ENCODE data around the gene ACACA. TPM values are rescaled to one million over a fixed set of nuclear protein-coding genes. Genes with fewer than 3 reads are reported as not detected.

ACACA gene
- total and polyA plus RNA-seq, 2 donors (not counting 3 experiments of a cell fraction or from before 2014, with no cell fraction given), result 55.3 to 124 TPM

- ChIA-PET POLR2A (no interaction called here), CTCF (interaction anchor here (1.1 to 1.4 kb wide), 2 partner anchors 17 to 439 kb away, joined by 5 to 7 read pairs; no protein-coding TSS in a partner anchor)
- Histone ChIP-seq H3K9me1 (replicated peaks; ENCODE audit: control insufficient read depth, extremely low read depth, insufficient read depth, low read length) (no peaks in the 10 kb centered on the region), H3K4me2 (ENCODE audit: insufficient read depth, low read length) (no peak overlapping the region), H3K27me3 (ENCODE audit: control insufficient read depth in 2 of 2, insufficient read depth in 2 of 2, low read length in 2 of 2) (peaks cover 16 to 26% of the 10 kb centered on the region in 2 experiments), H4K20me1 (replicated peaks; ENCODE audit: control insufficient read depth, extremely low read depth, insufficient read depth, low read length) (no peaks in the 10 kb centered on the region), H3K4me3 (replicated peaks in 1 of 3; ENCODE audit: insufficient read depth in 1 of 3, low read depth in 1 of 3, low read length in 3 of 3) (no peak overlapping the region), H3K36me3 (ENCODE audit: control insufficient read depth in 2 of 2, extremely low read depth in 1 of 2, insufficient read depth in 2 of 2, low read length in 2 of 2) (no peaks in the 10 kb centered on the region), H3K4me1 (ENCODE audit: control insufficient read depth, extremely low read depth, insufficient read depth, low read length) (peaks cover 3% of the 10 kb centered on the region), H3K79me2 (ENCODE audit: control insufficient read depth, insufficient read depth, low read length) (no peaks in the 10 kb centered on the region), H3K9ac (replicated peaks; ENCODE audit: extremely low read depth, insufficient read depth, low read length) (no peak overlapping the region), H3K27ac (ENCODE audit: insufficient read depth, low read depth, low read length) (no peak overlapping the region), H2AFZ (ENCODE audit: low read depth, low read length) (no peak overlapping the region), H3K9me3 (replicated peaks; ENCODE audit: control insufficient read depth, insufficient read depth, low read length) (no peaks in the 10 kb centered on the region)
- intact Hi-C loops (cut with micrococcal nuclease) (no loop called here), dilution Hi-C loops (cut with MboI; ENCODE audit: extremely low pct_ligation_motif_present, low sequenced_read_pairs) (loop anchor here (25.0 kb wide), 1 partner anchor 403 kb away; no protein-coding TSS in a partner anchor)
- BruUV-seq (replicated peaks), result no TSS peak
- FAIRE-seq, result no peak
- TF ChIP-seq FOS (IDR thresholded peaks at IDR 0.05; ENCODE audit: borderline replicate concordance, insufficient read depth, low read length), result no peak
- TF ChIP-seq JUN (IDR thresholded peaks at IDR 0.05; ENCODE audit: borderline replicate concordance, insufficient read depth, insufficient read length, low read depth), result no peak
- TF ChIP-seq MYC (IDR thresholded peaks at IDR 0.05; ENCODE audit: low read depth, low read length), result no peak
- TF ChIP-seq, protein P1, sequence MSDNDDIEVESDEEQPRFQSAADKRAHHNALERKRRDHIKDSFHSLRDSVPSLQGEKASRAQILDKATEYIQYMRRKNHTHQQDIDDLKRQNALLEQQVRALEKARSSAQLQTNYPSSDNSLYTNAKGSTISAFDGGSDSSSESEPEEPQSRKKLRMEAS (IDR thresholded peaks at IDR 0.05; ENCODE audit: insufficient read depth, insufficient read length), result no peak
- TF ChIP-seq EZH2 (IDR thresholded peaks at IDR 0.05; ENCODE audit: borderline replicate concordance, low read depth, low read length, severe bottlenecking), result no peak
- TF ChIP-seq GATA2 (IDR thresholded peaks at IDR 0.05; ENCODE audit: insufficient read depth, insufficient read length, low read depth, low read length), result no peak
- TF ChIP-seq POLR2A (IDR thresholded peaks at IDR 0.05; ENCODE audit: low read depth, low read length), result no peak
- TF ChIP-seq, protein P2, sequence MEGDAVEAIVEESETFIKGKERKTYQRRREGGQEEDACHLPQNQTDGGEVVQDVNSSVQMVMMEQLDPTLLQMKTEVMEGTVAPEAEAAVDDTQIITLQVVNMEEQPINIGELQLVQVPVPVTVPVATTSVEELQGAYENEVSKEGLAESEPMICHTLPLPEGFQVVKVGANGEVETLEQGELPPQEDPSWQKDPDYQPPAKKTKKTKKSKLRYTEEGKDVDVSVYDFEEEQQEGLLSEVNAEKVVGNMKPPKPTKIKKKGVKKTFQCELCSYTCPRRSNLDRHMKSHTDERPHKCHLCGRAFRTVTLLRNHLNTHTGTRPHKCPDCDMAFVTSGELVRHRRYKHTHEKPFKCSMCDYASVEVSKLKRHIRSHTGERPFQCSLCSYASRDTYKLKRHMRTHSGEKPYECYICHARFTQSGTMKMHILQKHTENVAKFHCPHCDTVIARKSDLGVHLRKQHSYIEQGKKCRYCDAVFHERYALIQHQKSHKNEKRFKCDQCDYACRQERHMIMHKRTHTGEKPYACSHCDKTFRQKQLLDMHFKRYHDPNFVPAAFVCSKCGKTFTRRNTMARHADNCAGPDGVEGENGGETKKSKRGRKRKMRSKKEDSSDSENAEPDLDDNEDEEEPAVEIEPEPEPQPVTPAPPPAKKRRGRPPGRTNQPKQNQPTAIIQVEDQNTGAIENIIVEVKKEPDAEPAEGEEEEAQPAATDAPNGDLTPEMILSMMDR (IDR thresholded peaks at IDR 0.05; ENCODE audit: extremely low read depth in 1 of 2, insufficient read depth in 1 of 2, low read depth in 1 of 2, low read length in 2 of 2), result no peak
- no peak for TF ChIP-seq POLR2AphosphoS5 (IDR thresholded peaks at IDR 0.05; ENCODE audit: insufficient read depth, low read depth, low read length)
- no peak for DNase-seq (ENCODE audit: low read depth, low spot score)
These were observed 341.7 kb downstream of the ACACA start for GRCh38 chr17:37064956-37065355.

Measured in endothelial cell of umbilical vein (primary cell).